Measurements from ENCODE around the gene ABITRAM. TPM values are rescaled to one million over a fixed set of nuclear protein-coding genes. Genes with fewer than 3 reads are reported as not detected.
A peak's percentile ranks its signal among the peaks of the same experiment; 100 is the strongest.

Gene ABITRAM
- total and polyA plus RNA-seq, 2 of the 13 experiments (the other 11 are each of a cell fraction or from before 2014, with no cell fraction given) = 10.2 to 21.6 TPM

- TF ChIP-seq CREB1 (IDR thresholded peaks at IDR 0.05) (no peak), CREB1 (CRISPR knock-in tag; IDR thresholded peaks at IDR 0.05) (0 out of 2 replicates have a peak, but pooled peaks have one; percentile 23), KAT7 (CRISPR knock-in tag; IDR thresholded peaks at IDR 0.05; ENCODE audit: borderline replicate concordance) (0 out of 2 replicates have a peak, but pooled peaks have one; percentile 79), PITX1 (CRISPR knock-in tag; IDR thresholded peaks at IDR 0.05) (no peak), ZNF431 (CRISPR knock-in tag; IDR thresholded peaks at IDR 0.05; ENCODE audit: borderline replicate concordance, low read depth) (no peak), ZNF720 (CRISPR knock-in tag; IDR thresholded peaks at IDR 0.05) (no peak), ZNF598 (CRISPR knock-in tag; IDR thresholded peaks at IDR 0.05; ENCODE audit: borderline replicate concordance) (no peak), NR2F2 (IDR thresholded peaks at IDR 0.05; ENCODE audit: borderline replicate concordance, low read depth) (no peak), ZNF800 (CRISPR knock-in tag; IDR thresholded peaks at IDR 0.05) (no peak), KMT2A (CRISPR knock-in tag; IDR thresholded peaks at IDR 0.05) (peak; percentile 30; the same call in 1 of the 2 replicates), HOXA3 (CRISPR knock-in tag; IDR thresholded peaks at IDR 0.05) (peak; percentile 26; the same call in 1 of the 2 replicates), RXRB (CRISPR knock-in tag; IDR thresholded peaks at IDR 0.05; ENCODE audit: borderline replicate concordance) (peak; percentile 47; the same call in 1 of the 2 replicates), GATAD1 (CRISPR knock-in tag; IDR thresholded peaks at IDR 0.05) (no peak), ZNF121 (CRISPR knock-in tag; IDR thresholded peaks at IDR 0.05) (peak; percentile 21; the same call in 1 of the 2 replicates), ARID5B (CRISPR knock-in tag; IDR thresholded peaks at IDR 0.05) (peak; percentile 52; the same call in 1 of the 2 replicates), BRD4 (CRISPR knock-in tag; IDR thresholded peaks at IDR 0.05) (peak; percentile 73), FOXA3 (CRISPR knock-in tag; IDR thresholded peaks at IDR 0.05) (peak; percentile 23; the same call in 1 of the 2 replicates), ZMYM4 (CRISPR knock-in tag; IDR thresholded peaks at IDR 0.05) (peak; percentile 41; the same call in 1 of the 2 replicates), SOX13 (IDR thresholded peaks at IDR 0.05) (no peak), SOX13 (CRISPR knock-in tag; conservative IDR thresholded peaks at IDR 0.05 in 1 of 2, IDR thresholded peaks at IDR 0.05 in 1 of 2) (peak in 1 of 2 experiments; percentile 38; a peak in 1 of 4 replicates), THAP11 (CRISPR knock-in tag; IDR thresholded peaks at IDR 0.05) (no peak), ARNT (IDR thresholded peaks at IDR 0.05) (no peak), ZNF614 (CRISPR knock-in tag; IDR thresholded peaks at IDR 0.05; ENCODE audit: borderline replicate concordance) (0 out of 2 replicates have a peak, but pooled peaks have one; percentile 32), RBM22 (optimal IDR thresholded peaks at IDR 0.05; ENCODE audit: low read length) (peak; percentile 64), USF2 (IDR thresholded peaks at IDR 0.05; ENCODE audit: low read depth, low read length) (no peak), USF2 (CRISPR knock-in tag; IDR thresholded peaks at IDR 0.05; ENCODE audit: borderline replicate concordance) (no peak)
Measured at GRCh38 chr9:108884701-108885100, 49.5 kb upstream of the ABITRAM start (continued).
